HFF-Myc (cell line): ENCODE data around the gene ABCG4.

Experiments
- DNase-seq: peaks from one replicate; pipeline ENCODE4 v3.0.0-alpha.2; 2011; ENCODE audit warnings: low read depth; ENCODE audit errors: extremely low read depth
- H3K4me3 ChIP-seq: replicated peaks from 2 replicates; pipeline ENCODE4 v1.5.1; 2011; ENCODE audit warnings: low read depth, mild to moderate bottlenecking, control low read depth, low read length
- TF ChIP-seq, protein P1 (sequence below): IDR thresholded peaks from 2 replicates; pipeline ENCODE4 v1.5.1; 2012; ENCODE audit warnings: mild to moderate bottlenecking, low read depth, low read length, control low read depth; ENCODE audit errors: missing control alignments

The ABCG4 gene

DNA sequence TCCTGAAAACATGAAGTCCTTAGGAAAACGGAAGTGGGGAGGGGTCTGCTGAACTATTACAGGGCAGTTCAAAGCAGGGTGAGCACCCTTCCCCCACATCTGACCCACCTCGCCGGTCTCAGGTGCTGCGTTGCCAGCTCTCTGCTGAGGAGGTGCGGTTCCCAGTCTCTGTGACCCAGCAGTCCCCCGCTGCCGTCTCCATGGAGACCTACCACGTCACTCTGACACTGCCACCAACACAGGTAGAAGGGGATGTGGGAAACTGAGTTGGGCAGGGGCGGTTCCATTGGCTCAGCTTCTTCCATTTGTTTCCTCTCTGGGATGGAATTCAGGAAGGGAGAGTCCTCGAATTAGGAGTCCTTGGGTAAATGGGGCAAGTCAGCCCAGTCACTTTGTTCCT, 38.4 kb upstream of the ABCG4 start:
- TF ChIP-seq, protein P1, sequence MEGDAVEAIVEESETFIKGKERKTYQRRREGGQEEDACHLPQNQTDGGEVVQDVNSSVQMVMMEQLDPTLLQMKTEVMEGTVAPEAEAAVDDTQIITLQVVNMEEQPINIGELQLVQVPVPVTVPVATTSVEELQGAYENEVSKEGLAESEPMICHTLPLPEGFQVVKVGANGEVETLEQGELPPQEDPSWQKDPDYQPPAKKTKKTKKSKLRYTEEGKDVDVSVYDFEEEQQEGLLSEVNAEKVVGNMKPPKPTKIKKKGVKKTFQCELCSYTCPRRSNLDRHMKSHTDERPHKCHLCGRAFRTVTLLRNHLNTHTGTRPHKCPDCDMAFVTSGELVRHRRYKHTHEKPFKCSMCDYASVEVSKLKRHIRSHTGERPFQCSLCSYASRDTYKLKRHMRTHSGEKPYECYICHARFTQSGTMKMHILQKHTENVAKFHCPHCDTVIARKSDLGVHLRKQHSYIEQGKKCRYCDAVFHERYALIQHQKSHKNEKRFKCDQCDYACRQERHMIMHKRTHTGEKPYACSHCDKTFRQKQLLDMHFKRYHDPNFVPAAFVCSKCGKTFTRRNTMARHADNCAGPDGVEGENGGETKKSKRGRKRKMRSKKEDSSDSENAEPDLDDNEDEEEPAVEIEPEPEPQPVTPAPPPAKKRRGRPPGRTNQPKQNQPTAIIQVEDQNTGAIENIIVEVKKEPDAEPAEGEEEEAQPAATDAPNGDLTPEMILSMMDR: no peak
- no peak for DNase-seq
- H3K4me3 ChIP-seq: no peak overlapping the region

DNA sequence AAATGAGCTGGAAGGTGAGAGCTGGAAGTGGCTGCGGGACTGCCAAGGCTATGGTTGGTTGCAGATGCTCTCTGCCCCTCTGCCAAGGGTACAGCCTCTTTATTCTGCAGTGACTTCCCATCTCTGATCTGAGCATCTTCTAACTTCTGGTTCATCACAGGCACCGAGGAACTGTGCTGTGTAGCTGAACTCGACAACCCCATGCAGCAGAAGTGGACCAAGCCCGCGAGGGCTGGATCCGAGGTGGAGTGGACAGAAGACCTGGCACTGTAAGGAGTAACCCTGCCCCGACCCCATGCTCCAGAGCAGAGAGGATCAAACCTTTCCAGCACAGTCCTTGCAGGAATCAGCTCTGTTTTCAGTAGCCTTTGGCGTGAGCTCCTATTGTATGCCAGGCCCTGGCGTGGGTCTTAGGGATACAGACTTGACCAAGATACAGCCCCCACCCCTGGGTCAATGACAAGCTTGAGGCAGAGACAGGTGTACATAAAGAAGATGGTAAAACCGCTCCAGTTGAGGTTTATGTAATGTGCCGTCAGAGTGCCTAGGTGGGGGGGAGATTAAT, 37.4 kb upstream of the ABCG4 start:
- H3K4me3 ChIP-seq: no peak overlapping the region
- TF ChIP-seq, protein P1: no peak
- DNase-seq: no peak

DNA sequence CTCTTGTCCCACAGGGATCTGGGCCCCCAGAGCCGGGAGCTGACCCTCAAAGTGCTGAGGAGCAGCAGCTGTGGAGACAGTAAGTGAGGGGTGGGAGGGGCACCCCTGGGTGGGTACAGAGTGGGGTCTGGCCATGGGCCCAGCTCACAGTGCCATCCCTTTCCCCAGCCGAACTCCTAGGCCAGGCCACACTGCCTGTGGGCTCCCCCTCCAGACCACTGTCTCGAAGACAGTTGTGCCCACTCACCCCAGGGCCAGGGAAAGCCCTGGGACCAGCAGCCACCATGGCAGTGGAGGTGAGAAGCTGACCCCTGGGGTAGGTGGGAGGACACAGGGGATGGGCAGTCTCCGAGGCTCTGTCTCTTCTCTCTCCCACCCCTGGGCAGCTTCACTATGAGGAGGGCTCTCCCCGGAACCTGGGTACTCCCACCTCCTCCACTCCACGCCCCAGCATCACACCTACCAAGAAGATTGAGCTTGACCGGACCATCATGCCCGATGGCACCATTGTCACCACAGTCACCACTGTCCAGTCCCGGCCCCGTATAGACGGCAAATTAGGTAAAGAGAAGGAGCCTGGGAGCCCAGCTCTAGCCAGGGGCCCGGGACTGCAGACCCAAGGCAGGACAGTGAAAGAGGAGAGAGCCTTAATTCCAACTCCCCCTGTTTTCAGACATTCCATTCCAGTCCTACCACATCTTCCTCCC, 36.4 kb upstream of the ABCG4 start:
- TF ChIP-seq, protein P1: no peak
- H3K4me3 ChIP-seq: no peak overlapping the region
- DNase-seq: no peak

DNA sequence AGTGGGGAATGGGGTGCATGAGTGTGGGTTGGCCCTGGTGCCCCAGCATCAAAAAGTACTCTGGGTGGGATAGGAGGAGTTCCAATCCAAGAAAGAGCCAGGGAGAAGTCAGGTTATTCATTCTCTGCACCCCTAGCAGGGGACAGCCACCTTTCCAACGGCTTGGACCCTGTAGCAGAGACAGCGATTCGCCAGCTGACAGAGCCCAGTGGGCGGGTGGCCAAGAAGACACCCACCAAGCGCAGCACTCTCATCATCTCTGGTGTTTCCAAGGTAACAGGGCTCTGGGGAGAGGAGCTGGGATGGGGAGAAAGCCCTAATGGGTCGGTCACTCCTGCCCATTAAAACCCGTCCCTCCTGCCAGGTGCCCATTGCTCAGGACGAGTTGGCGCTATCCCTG, 35.1 kb upstream of the ABCG4 start:
- no peak overlapping the region for H3K4me3 ChIP-seq
- no peak for DNase-seq
- TF ChIP-seq, protein P1: no peak

DNA sequence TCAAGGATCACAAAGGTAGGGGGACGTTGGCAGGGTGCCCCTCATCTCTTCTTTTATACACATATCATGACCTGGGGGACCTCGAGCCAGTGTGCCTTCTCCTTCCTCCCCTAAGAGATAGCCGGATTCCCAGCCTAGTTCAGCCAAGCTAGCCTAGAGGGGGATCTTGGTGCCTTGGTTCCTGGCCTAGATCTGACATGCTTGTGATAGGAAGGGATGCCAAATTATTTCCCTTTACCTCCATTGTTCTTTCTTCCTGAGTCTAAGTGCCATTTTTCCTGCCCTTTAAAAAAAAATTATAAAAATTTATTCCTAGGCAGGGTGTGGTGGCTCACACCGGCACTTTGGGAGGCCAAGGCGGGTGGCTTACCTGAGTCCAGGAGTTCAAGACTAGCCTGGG, 34.5 kb upstream of the ABCG4 start:
- no peak overlapping the region for H3K4me3 ChIP-seq
- no peak for DNase-seq
- TF ChIP-seq, protein P1: no peak

DNA sequence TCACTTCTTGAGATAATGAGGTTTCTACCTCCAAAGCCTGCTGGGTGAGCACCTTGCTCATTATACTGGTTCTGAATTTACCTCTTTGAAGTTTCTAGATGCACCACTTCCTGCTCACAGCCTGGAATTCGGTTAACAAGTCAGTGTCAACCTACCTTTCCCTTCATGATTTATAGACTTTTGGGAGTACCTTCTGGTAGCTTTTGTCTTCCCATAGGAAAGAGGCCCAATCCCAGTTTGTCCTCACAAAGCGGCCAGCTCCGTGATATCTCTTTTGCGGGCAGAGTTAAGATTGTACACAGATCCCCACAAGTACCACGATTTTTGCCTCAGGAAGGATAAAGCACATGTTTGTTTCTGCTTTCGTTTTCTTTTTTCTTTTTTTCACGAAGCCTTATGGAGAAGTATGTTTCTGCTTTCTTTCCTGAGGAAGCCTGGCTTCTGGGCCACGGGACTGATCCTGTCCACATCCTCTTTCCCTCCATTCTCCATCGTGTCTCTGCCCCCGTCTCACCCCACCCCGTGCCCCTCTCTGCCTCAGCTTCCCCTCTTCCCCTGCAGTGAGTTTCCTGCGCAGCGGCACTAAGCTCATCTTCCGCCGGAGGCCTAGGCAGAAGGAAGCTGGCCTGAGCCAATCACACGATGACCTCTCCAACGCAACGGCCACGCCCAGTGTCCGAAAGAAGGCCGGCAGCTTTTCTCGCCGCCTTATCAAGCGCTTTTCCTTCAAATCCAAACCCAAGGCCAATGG, 33.2 kb upstream of the ABCG4 start:
- no peak overlapping the region for H3K4me3 ChIP-seq
- TF ChIP-seq, protein P1: no peak

More for the DNA sequence above, 33.2 kb upstream of the ABCG4 start:
- DNase-seq: no peak
